Neural cell (in vitro differentiated cells): ENCODE measurements around the gene MAPK10. TPM values are rescaled to one million over a fixed set of nuclear protein-coding genes. Genes with fewer than 3 reads are reported as not detected.
A peak's percentile ranks its signal among the peaks of the same experiment; 100 is the strongest.

Experiments
- H2AFZ ChIP-seq: fragments of 200-600, 300-800 bp; sonication (generic), shearing (Covaris generic); 2 replicates; pipeline ENCODE4 v1.6.0; 2014; ENCODE audit warnings: low read depth, mild to moderate bottlenecking, antibody characterized with exemption, low read length, moderate library complexity
- H3F3A ChIP-seq: fragments of 200-600 bp; shearing (Covaris generic); 2 replicates; pipeline ENCODE4 v1.6.1; 2016; ENCODE audit warnings: mild to moderate bottlenecking, moderate library complexity, mixed read lengths, antibody characterized with exemption, low read length; ENCODE audit not compliant: insufficient read depth, poor library complexity, severe bottlenecking
- H3K27ac ChIP-seq: fragments of 200-600, 300-800 bp; sonication (generic), shearing (Covaris generic); 2 replicates; pipeline ENCODE4 v1.5.1; 2014; ENCODE audit warnings: mild to moderate bottlenecking, low read length, moderate library complexity
- H3K27me3 ChIP-seq: fragments of 300-800, 200-600 bp; sonication (generic), shearing (Covaris generic); 2 replicates; pipeline ENCODE4 v1.6.0; 2014; ENCODE audit warnings: mild to moderate bottlenecking, low read depth, low read length, moderate library complexity; ENCODE audit not compliant: insufficient read depth
- H3K36me3 ChIP-seq: fragments of 300-800, 200-600 bp; sonication (generic), shearing (Covaris generic); 2 replicates; pipeline ENCODE4 v1.5.1; 2014; ENCODE audit warnings: mild to moderate bottlenecking, antibody characterized with exemption, low read length, moderate library complexity; ENCODE audit not compliant: insufficient read depth
- H3K4me2 ChIP-seq: fragments of 300-800, 200-600 bp; sonication (generic), shearing (Covaris generic); 2 replicates; pipeline ENCODE4 v1.6.0; 2014; ENCODE audit warnings: mild to moderate bottlenecking, low read length
- H3K4me3 ChIP-seq: fragments of 300-800, 200-600 bp; sonication (generic), shearing (Covaris generic); 2 replicates; pipeline ENCODE4 v1.5.1; 2014; ENCODE audit warnings: mild to moderate bottlenecking, low read length, moderate library complexity
- H3K79me2 ChIP-seq: fragments of 200-600 bp; shearing (Covaris generic); replicated peaks from 2 replicates; pipeline ENCODE4 v1.6.0; 2014; ENCODE audit warnings: mild to moderate bottlenecking, low read length, moderate library complexity; ENCODE audit not compliant: insufficient read depth
- H3K9ac ChIP-seq: fragments of 300-800, 200-600 bp; sonication (generic), shearing (Covaris generic); 2 replicates; pipeline ENCODE4 v1.6.1; 2016; ENCODE audit warnings: mild to moderate bottlenecking, low read length, mixed read lengths
- H3K9me2 ChIP-seq: fragments of 200-600 bp; shearing (Covaris generic); 2 replicates; pipeline ENCODE4 v1.6.1; 2016; ENCODE audit warnings: mild to moderate bottlenecking, low read length, mixed read lengths; ENCODE audit not compliant: insufficient read depth
- H3K9me3 ChIP-seq: fragments of 200-600, 300-800 bp; sonication (generic), shearing (Covaris generic); 2 replicates; pipeline ENCODE4 v1.6.1; 2016; ENCODE audit warnings: mild to moderate bottlenecking, mixed run types, low read length, moderate library complexity, mixed read lengths
- H4K20me1 ChIP-seq: fragments of 200-600 bp; shearing (Covaris generic); 2 replicates; pipeline ENCODE4 v1.6.1; 2016; ENCODE audit warnings: mild to moderate bottlenecking, mixed run types; ENCODE audit not compliant: insufficient read depth
- EP300 ChIP-seq: fragments of 450-650 bp; conservative IDR thresholded peaks from 2 replicates; pipeline ENCODE4 v1.6.1; 2014; ENCODE audit warnings: antibody characterized with exemption, mild to moderate bottlenecking, moderate library complexity; ENCODE audit not compliant: poor library complexity, severe bottlenecking
- EZH2 ChIP-seq: fragments of 200-600, 300-800 bp; shearing (Covaris generic), sonication (generic); IDR thresholded peaks from 2 replicates; pipeline ENCODE4 v1.6.1; 2014; ENCODE audit warnings: antibody characterized with exemption, low read length, borderline replicate concordance, mild to moderate bottlenecking; ENCODE audit not compliant: insufficient read depth, poor library complexity, severe bottlenecking
- MXI1 ChIP-seq: fragments of 450-650 bp; conservative IDR thresholded peaks from 2 replicates; pipeline ENCODE4 v1.6.1; 2014; ENCODE audit warnings: antibody characterized with exemption, mild to moderate bottlenecking; ENCODE audit not compliant: poor library complexity, severe bottlenecking
- POLR2AphosphoS5 ChIP-seq: IDR thresholded peaks from 2 replicates; pipeline ENCODE4 v1.6.1; 2012
- RAD21 ChIP-seq: fragments of 450-650 bp; conservative IDR thresholded peaks from 2 replicates; pipeline ENCODE4 v1.6.1; 2014; ENCODE audit warnings: antibody characterized with exemption, mild to moderate bottlenecking, moderate library complexity
- SMC3 ChIP-seq: fragments of 450-650 bp; conservative IDR thresholded peaks from 2 replicates; pipeline ENCODE4 v1.6.1; 2014; ENCODE audit warnings: antibody characterized with exemption, mild to moderate bottlenecking, moderate library complexity; ENCODE audit not compliant: poor library complexity
- TAF1 ChIP-seq: IDR thresholded peaks from 2 replicates; pipeline ENCODE4 v1.6.1; 2012; ENCODE audit warnings: low read depth
- polyA plus RNA-seq: library from polyadenylated mRNA; depleted of rRNA; stranded (reverse); fragments of >200 nt; gene quantifications from 2 replicates; pipeline ENCODE4 v1.2.3, GENCODE V29; 2014
- TF ChIP-seq, protein P1 (sequence below): fragments of 450-650 bp; IDR thresholded peaks from 2 replicates; pipeline ENCODE4 v1.5.1; 2014; ENCODE audit warnings: antibody characterized with exemption, mild to moderate bottlenecking, moderate library complexity; ENCODE audit not compliant: poor library complexity, severe bottlenecking
- TF ChIP-seq, protein P2 (sequence below): IDR thresholded peaks from 2 replicates; pipeline ENCODE4 v1.6.1; 2012; ENCODE audit warnings: borderline replicate concordance

MAPK10 gene
- polyA plus RNA-seq, 1 donor from 2014 or later, result 91.9 TPM

GRCh38 chr4:85970535-85970934 is 389.3 kb downstream of the MAPK10 start:
- no peaks in the 10 kb centered on the region for H3K27me3 ChIP-seq

GRCh38 chr4:85968945-85969819 is 390.7 kb downstream of the MAPK10 start:
- TF ChIP-seq, protein P1, sequence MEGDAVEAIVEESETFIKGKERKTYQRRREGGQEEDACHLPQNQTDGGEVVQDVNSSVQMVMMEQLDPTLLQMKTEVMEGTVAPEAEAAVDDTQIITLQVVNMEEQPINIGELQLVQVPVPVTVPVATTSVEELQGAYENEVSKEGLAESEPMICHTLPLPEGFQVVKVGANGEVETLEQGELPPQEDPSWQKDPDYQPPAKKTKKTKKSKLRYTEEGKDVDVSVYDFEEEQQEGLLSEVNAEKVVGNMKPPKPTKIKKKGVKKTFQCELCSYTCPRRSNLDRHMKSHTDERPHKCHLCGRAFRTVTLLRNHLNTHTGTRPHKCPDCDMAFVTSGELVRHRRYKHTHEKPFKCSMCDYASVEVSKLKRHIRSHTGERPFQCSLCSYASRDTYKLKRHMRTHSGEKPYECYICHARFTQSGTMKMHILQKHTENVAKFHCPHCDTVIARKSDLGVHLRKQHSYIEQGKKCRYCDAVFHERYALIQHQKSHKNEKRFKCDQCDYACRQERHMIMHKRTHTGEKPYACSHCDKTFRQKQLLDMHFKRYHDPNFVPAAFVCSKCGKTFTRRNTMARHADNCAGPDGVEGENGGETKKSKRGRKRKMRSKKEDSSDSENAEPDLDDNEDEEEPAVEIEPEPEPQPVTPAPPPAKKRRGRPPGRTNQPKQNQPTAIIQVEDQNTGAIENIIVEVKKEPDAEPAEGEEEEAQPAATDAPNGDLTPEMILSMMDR, result peak; percentile 81
- TF ChIP-seq EZH2 (no peak), SMC3 (peak; percentile 88), RAD21 (peak; percentile 86)
- Histone ChIP-seq H3F3A (no peaks in the 10 kb centered on the region), H3K79me2 (no peaks in the 10 kb centered on the region), H3K9me3 (no peaks in the 10 kb centered on the region), H3K36me3 (no peaks in the 10 kb centered on the region), H3K9me2 (no peaks in the 10 kb centered on the region), H3K27ac (no peak overlapping the region), H3K9ac (no peak overlapping the region), H2AFZ (no peak overlapping the region), H3K27me3 (no peaks in the 10 kb centered on the region), H4K20me1 (no peaks in the 10 kb centered on the region), H3K4me2 (no peak overlapping the region), H3K4me3 (no peak overlapping the region)

More at GRCh38 chr4:85970535-85970934, 389.3 kb downstream of the MAPK10 start:
- Histone ChIP-seq H3K27ac (no peak overlapping the region), H3K9me3 (no peaks in the 10 kb centered on the region), H3F3A (no peaks in the 10 kb centered on the region), H4K20me1 (no peaks in the 10 kb centered on the region), H3K9ac (no peak overlapping the region), H3K4me2 (no peak overlapping the region), H3K4me3 (no peak overlapping the region), H3K9me2 (no peaks in the 10 kb centered on the region), H3K79me2 (no peaks in the 10 kb centered on the region), H2AFZ (no peak overlapping the region), H3K36me3 (no peaks in the 10 kb centered on the region)
- TF ChIP-seq TAF1 (no peak), RAD21 (no peak), POLR2AphosphoS5 (no peak), SMC3 (no peak), EZH2 (no peak), MXI1 (no peak), EP300 (no peak)
- TF ChIP-seq, protein P1, result no peak
- TF ChIP-seq, protein P2, sequence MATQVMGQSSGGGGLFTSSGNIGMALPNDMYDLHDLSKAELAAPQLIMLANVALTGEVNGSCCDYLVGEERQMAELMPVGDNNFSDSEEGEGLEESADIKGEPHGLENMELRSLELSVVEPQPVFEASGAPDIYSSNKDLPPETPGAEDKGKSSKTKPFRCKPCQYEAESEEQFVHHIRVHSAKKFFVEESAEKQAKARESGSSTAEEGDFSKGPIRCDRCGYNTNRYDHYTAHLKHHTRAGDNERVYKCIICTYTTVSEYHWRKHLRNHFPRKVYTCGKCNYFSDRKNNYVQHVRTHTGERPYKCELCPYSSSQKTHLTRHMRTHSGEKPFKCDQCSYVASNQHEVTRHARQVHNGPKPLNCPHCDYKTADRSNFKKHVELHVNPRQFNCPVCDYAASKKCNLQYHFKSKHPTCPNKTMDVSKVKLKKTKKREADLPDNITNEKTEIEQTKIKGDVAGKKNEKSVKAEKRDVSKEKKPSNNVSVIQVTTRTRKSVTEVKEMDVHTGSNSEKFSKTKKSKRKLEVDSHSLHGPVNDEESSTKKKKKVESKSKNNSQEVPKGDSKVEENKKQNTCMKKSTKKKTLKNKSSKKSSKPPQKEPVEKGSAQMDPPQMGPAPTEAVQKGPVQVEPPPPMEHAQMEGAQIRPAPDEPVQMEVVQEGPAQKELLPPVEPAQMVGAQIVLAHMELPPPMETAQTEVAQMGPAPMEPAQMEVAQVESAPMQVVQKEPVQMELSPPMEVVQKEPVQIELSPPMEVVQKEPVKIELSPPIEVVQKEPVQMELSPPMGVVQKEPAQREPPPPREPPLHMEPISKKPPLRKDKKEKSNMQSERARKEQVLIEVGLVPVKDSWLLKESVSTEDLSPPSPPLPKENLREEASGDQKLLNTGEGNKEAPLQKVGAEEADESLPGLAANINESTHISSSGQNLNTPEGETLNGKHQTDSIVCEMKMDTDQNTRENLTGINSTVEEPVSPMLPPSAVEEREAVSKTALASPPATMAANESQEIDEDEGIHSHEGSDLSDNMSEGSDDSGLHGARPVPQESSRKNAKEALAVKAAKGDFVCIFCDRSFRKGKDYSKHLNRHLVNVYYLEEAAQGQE, result no peak
